ENCODE data around the gene DHRS2.
A peak's percentile ranks its signal among the peaks of the same experiment; 100 is the strongest.

Gene DHRS2

GRCh38 chr14:23613242-23614070, 22.7 kb upstream of the DHRS2 start:
- no peak for DNase-seq

- no peak for DNase-seq
Measured at GRCh38 chr14:23614395-23614828, 21.8 kb upstream of the DHRS2 start.

GRCh38 chr14:23615856-23616255, 20.3 kb upstream of the DHRS2 start:
- no peak for DNase-seq

GRCh38 chr14:23617539-23617938, 18.6 kb upstream of the DHRS2 start:
- DNase-seq = no peak

- no peak for DNase-seq
Measured at GRCh38 chr14:23618415-23618988, 17.7 kb upstream of the DHRS2 start.

- no peak for DNase-seq
Measured at GRCh38 chr14:23620177-23620702, 15.9 kb upstream of the DHRS2 start.

- no peak for DNase-seq
Measured at GRCh38 chr14:23621204-23621931, 14.8 kb upstream of the DHRS2 start.

GRCh38 chr14:23621932-23622730, 14.0 kb upstream of the DHRS2 start:
- no peak for DNase-seq

GRCh38 chr14:23622990-23623389, 13.2 kb upstream of the DHRS2 start:
- DNase-seq = no peak

- no peak for DNase-seq
Measured at GRCh38 chr14:23623962-23624361, 12.2 kb upstream of the DHRS2 start.

- DNase-seq = no peak
Measured at GRCh38 chr14:23624830-23625404, 11.2 kb upstream of the DHRS2 start.

- no peak for DNase-seq
Measured at GRCh38 chr14:23626946-23627345, 9.2 kb upstream of the DHRS2 start.

- no peak for DNase-seq
Measured at GRCh38 chr14:23627961-23628360, 8.2 kb upstream of the DHRS2 start.

GRCh38 chr14:23629204-23629603, 7.0 kb upstream of the DHRS2 start:
- DNase-seq = no peak

GRCh38 chr14:23629832-23630396, 6.2 kb upstream of the DHRS2 start:
- DNase-seq = no peak

GRCh38 chr14:23630687-23631086, 5.5 kb upstream of the DHRS2 start:
- no peak for DNase-seq

- no peak for DNase-seq
Measured at GRCh38 chr14:23631234-23631633, 4.9 kb upstream of the DHRS2 start.

- peak; percentile 55 for DNase-seq
Measured at GRCh38 chr14:23631702-23632460, 4.3 kb upstream of the DHRS2 start.

GRCh38 chr14:23632461-23633159, 3.6 kb upstream of the DHRS2 start:
- no peak for DNase-seq

GRCh38 chr14:23633160-23633701, 2.9 kb upstream of the DHRS2 start:
- DNase-seq = no peak

Data from CD4-positive, alpha-beta T cell treated with Interferon gamma for 1 hour (primary cell).